AG04450 (cell line): ENCODE measurements around the gene ERN1. TPM values are rescaled to one million over a fixed set of nuclear protein-coding genes. Genes with fewer than 3 reads are reported as not detected.

Experiments
- CTCF ChIA-PET: fragments of 300-600, 350-600 bp; formaldehyde crosslinking; extraction: SDS; loops from one replicate; lab custom pipeline; 2022; ENCODE audit warnings: antibody characterized with exemption, inconsistent platforms; lab: Charles Lee
- POLR2A ChIA-PET: fragments of 350-600 bp; formaldehyde crosslinking; extraction: SDS; loops from one replicate; lab custom pipeline; 2021; ENCODE audit warnings: antibody characterized with exemption, inconsistent platforms; lab: Yijun Ruan, JAX
- DNase-seq: peaks from one replicate; pipeline ENCODE4 v3.0.0-alpha.2; 2011; ENCODE audit warnings: low read depth, low spot score
- H3K27ac ChIP-seq: one replicate; pipeline ENCODE4 v1.5.1; 2012; ENCODE audit warnings: low read depth, low read length, control low read depth
- H3K27me3 ChIP-seq: one replicate; pipeline ENCODE4 v1.6.0; 2012; ENCODE audit warnings: low read length; ENCODE audit not compliant: control insufficient read depth, insufficient read depth
- H3K4me3 ChIP-seq: 2 replicates; pipeline ENCODE4 v1.5.1; 2011; ENCODE audit warnings: mild to moderate bottlenecking, low read depth, low read length, control low read depth
- H3K9me3 ChIP-seq: 2 replicates; pipeline ENCODE4 v1.5.1; 2012; ENCODE audit warnings: low read length; ENCODE audit not compliant: control insufficient read depth, insufficient read depth
- polyA plus RNA-seq: library from polyadenylated mRNA; depleted of rRNA; stranded (reverse); fragments of >200 nt; gene quantifications from 2 replicates; pipeline ENCODE4 v1.2.3, GENCODE V29; 2011
- TF ChIP-seq, protein P1 (sequence below): IDR thresholded peaks from 2 replicates; pipeline ENCODE4 v1.5.1; 2011; ENCODE audit warnings: low read depth, low read length, control low read depth, inconsistent platforms

ERN1 gene
- polyA plus RNA-seq, 1 experiment: 4.7 TPM

DNA sequence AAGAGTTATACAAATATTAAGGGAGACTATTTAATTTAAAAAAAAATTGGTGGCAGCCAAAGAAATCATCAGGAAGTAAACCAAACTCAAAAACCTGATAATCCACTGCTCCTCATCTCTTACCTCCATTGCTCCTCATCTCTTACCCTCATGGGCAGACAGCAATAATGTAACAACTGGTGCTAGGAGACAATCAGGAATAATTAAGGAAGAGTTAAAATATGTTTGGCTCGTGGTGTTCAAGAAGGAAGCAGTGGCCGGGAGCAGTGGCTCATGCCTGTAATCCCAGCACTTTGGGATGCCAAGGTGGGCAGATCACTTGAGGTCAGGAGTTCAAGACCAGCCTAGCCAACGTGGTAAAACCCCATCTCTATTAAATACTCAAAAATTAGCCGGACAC lies 18.1 kb downstream of the ERN1 start:
- no peak for DNase-seq
- Histone ChIP-seq H3K27me3 (no peaks in the 10 kb centered on the region), H3K9me3 (no peaks in the 10 kb centered on the region), H3K27ac (no peak overlapping the region), H3K4me3 (no peak overlapping the region)
- TF ChIP-seq, protein P1, sequence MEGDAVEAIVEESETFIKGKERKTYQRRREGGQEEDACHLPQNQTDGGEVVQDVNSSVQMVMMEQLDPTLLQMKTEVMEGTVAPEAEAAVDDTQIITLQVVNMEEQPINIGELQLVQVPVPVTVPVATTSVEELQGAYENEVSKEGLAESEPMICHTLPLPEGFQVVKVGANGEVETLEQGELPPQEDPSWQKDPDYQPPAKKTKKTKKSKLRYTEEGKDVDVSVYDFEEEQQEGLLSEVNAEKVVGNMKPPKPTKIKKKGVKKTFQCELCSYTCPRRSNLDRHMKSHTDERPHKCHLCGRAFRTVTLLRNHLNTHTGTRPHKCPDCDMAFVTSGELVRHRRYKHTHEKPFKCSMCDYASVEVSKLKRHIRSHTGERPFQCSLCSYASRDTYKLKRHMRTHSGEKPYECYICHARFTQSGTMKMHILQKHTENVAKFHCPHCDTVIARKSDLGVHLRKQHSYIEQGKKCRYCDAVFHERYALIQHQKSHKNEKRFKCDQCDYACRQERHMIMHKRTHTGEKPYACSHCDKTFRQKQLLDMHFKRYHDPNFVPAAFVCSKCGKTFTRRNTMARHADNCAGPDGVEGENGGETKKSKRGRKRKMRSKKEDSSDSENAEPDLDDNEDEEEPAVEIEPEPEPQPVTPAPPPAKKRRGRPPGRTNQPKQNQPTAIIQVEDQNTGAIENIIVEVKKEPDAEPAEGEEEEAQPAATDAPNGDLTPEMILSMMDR: no peak
- CTCF ChIA-PET: interaction anchor here (0.6 to 1.2 kb wide), 3 partner anchors 22 to 235 kb away, joined by 3 to 4 read pairs (median 3); no protein-coding TSS in a partner anchor
- POLR2A ChIA-PET: interaction anchor here (0.6 kb wide), 1 partner anchor 84 kb away, joined by 5 read pairs; no protein-coding TSS in a partner anchor

DNA sequence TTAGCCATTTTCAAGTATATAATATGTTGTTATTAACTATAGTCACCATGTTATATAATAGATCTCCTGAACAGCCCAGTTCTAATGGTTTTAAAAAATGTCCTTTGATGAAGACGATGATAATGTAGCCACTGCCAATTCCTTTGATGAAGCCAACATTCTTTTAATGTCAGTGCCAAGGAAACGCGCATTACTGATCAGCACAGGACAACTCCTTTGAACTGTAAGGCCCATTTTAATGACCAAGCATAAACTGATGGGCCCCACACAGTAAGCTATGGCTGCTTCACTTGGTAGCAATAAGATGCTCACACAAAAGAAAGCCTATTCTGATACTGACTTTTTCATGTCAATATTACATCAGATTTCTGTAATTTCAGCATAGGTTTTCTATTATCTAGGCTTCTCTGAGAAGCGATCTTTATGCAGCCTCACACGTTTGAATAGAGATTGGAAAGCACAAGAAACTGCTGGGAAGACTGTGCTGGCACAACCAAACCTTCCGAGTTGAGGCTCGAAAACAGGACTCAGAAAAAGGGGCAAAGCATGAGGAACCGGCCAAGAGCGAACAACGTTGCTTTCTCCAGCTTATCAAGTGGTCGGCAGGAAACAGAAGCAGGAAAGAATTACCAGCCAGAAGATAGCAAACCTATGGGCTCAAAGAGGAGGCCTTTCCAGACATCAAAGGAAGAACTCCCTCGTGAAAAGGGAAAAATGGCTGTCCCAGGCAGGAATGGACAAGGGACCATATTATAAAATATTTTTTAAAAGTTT lies 19.4 kb downstream of the ERN1 start:
- no peaks in the 10 kb centered on the region for H3K9me3 ChIP-seq

DNA sequence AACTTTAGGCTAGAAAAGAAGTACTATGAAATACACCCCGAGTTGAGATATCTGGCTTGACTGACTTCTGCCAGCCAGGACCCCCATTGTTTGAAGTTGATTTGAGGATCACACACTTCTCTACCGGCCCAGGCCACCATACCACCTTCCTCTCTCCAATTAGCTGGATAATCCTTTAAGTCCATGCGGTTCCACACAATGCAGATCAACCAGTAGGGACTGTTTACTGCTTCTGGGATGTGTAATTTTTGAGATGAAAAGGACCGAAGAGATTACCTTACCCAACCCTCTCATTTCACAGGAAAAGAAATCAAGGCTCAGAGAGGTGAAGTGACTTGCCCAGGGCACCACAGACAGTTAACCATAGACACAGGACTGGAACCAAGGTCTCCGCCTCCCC lies 20.5 kb downstream of the ERN1 start:
- no peaks in the 10 kb centered on the region for H3K9me3 ChIP-seq
- H3K27ac ChIP-seq: no peak overlapping the region
- TF ChIP-seq, protein P1: no peak
- POLR2A ChIA-PET: no interaction called here
- H3K4me3 ChIP-seq: no peak overlapping the region
- DNase-seq: no peak
- H3K27me3 ChIP-seq: no peaks in the 10 kb centered on the region
- CTCF ChIA-PET: interaction anchor here (1.2 kb wide), 1 partner anchor 24 kb away, joined by 4 read pairs; no protein-coding TSS in a partner anchor

More for the DNA sequence above, 19.4 kb downstream of the ERN1 start:
- ChIA-PET POLR2A (no interaction called here), CTCF (interaction anchor here (0.9 to 1.2 kb wide), 2 partner anchors 23 to 85 kb away, joined by 3 to 4 read pairs; no protein-coding TSS in a partner anchor)
- TF ChIP-seq, protein P1: no peak
- H3K27me3 ChIP-seq: no peaks in the 10 kb centered on the region
- H3K4me3 ChIP-seq: no peak overlapping the region
- no peak overlapping the region for H3K27ac ChIP-seq
- DNase-seq: no peak

DNA sequence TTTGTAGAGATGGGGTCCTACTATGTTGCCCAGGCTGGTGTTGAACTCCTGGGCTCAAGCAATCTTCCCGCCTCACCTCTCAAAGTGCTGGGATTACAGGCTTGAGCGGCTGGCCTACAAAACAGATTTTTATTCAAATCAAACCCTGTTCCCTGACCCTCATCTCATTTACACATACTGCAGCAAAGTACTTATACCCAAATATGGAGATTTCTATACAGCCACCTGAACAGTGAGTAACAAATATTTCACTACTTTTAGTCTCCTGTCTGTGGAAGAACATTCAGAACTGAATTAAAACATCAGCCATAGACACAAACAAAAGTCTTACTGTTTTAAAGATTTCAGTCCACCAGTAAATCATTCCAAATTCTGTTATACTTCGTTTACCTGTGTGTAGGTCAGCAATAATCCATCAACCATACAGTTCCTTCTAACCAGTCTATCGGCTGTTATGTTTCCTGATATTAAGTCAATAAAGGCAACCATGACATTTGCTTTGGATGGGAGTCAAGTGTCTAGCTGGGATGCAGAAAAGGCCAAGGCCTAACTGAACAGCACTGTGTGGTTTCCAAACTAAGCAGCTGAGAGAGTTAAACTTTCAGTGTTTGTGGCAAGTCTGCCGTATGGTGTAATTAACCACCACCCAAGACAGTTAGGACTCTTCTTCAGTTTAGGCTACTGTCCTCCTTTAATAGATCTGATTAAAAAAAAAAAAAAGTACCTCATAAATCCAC lies 22.3 kb downstream of the ERN1 start:
- Histone ChIP-seq H3K9me3 (no peaks in the 10 kb centered on the region), H3K4me3 (no peak overlapping the region), H3K27me3 (no peaks in the 10 kb centered on the region), H3K27ac (no peak overlapping the region)
- no peak for DNase-seq
- ChIA-PET POLR2A (interaction anchor here (1.1 kb wide), 1 partner anchor 38 kb away, joined by 3 read pairs; no protein-coding TSS in a partner anchor), CTCF (interaction anchor here (1.1 kb wide), 1 partner anchor 80 kb away, joined by 3 read pairs; no protein-coding TSS in a partner anchor)
- TF ChIP-seq, protein P1: no peak
